ENCODE measurements around the gene POLR3E. TPM values are rescaled to one million over a fixed set of nuclear protein-coding genes. Genes with fewer than 3 reads are reported as not detected.

Gene POLR3E
- total RNA-seq, 1 donor from 2014 or later, result 31.5 TPM

DNA sequence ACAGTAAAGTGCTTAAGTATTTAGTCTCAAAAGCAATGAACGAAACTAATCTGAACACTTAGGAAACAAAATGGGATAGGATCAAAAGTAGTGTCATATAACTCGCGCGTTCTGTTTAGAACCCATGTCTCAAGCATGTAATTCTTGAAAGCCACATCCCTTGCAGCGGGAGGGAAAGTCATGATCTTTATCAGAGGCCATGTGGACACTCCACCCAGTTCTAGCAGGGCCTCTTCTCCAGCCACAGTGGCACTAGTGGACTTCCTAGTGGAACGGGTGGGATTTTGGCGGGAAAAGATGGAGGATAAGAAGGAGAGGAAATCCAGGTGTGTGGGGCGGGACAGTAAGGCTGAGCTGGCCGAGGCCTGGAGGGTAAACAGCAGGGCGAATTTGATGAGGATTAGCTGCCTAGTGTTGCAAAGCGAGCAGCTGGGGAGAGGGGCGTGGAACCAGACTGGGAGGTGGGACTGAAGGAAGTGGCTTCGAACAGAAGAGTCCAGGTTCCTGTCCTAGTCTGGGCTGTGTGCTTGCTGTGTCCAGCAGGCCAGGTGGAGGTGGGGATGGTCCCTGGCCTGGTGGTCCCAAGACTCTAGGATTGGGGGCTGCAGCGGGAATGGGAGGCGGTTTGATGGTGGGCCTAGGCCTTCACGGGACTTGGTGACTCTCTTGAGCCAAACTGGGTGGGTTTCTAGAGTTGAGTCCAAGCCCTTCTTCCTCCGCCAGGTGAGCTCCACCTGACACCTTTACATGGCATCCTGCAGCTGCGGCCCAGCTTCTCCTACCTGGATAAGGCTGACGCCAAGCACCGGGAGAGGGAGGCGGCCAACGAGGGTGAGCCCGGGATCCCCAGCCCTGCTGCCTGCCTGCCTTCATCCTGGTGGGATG lies 15.9 kb downstream of the POLR3E start:
- Mint-ChIP-seq H3K9me3 (ENCODE audit: unreplicated experiment) (peaks cover 6% of the 10 kb centered on the region), H3K36me3 (ENCODE audit: unreplicated experiment) (no peaks in the 10 kb centered on the region), H3K4me3 (ENCODE audit: unreplicated experiment) (no peak overlapping the region), H3K4me1 (ENCODE audit: low read depth, unreplicated experiment) (no peaks in the 10 kb centered on the region), H3K27me3 (ENCODE audit: unreplicated experiment) (no peaks in the 10 kb centered on the region), H3K27ac (ENCODE audit: unreplicated experiment) (no peak overlapping the region)
- TF ChIP-seq, protein P1, sequence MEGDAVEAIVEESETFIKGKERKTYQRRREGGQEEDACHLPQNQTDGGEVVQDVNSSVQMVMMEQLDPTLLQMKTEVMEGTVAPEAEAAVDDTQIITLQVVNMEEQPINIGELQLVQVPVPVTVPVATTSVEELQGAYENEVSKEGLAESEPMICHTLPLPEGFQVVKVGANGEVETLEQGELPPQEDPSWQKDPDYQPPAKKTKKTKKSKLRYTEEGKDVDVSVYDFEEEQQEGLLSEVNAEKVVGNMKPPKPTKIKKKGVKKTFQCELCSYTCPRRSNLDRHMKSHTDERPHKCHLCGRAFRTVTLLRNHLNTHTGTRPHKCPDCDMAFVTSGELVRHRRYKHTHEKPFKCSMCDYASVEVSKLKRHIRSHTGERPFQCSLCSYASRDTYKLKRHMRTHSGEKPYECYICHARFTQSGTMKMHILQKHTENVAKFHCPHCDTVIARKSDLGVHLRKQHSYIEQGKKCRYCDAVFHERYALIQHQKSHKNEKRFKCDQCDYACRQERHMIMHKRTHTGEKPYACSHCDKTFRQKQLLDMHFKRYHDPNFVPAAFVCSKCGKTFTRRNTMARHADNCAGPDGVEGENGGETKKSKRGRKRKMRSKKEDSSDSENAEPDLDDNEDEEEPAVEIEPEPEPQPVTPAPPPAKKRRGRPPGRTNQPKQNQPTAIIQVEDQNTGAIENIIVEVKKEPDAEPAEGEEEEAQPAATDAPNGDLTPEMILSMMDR (IDR thresholded peaks at IDR 0.05; ENCODE audit: partially characterized antibody, unreplicated experiment), result no peak
- DNase-seq, result no peak

DNA sequence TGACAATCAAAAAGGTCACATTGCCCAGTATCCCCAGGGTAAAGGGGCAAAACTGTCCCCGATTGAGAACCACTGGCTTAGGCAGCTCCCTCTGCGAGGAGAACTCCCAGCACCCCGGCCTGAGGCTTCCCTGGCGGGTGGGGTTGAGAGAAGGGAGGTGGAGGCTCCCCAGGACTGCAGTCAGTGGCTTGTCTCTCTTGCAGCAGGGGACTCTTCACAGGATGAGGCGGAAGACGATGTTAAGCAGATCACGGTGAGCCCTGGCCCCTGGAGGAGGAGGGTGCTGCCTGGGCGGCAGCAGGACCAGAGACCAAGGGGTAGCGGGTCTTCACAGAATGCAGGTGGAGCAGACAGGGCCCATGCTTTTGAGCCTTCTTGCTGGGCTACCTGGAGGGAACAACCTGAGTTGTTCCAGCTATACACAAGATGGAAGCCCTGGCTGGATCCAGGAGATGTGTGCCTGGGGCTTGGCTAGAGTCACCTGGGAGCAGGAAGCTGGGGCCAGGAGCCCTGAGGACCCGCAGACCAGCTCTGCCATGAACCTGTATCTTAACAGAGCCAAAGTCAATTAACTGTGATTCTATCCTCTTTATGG lies 16.8 kb downstream of the POLR3E start:
- no peaks in the 10 kb centered on the region for H3K36me3 Mint-ChIP-seq (ENCODE audit: unreplicated experiment)
- no peaks in the 10 kb centered on the region for H3K4me1 Mint-ChIP-seq (ENCODE audit: low read depth, unreplicated experiment)
- no peak overlapping the region for H3K4me3 Mint-ChIP-seq (ENCODE audit: unreplicated experiment)
- DNase-seq, result no peak
- H3K27ac Mint-ChIP-seq (ENCODE audit: unreplicated experiment), result no peak overlapping the region
- no peaks in the 10 kb centered on the region for H3K27me3 Mint-ChIP-seq (ENCODE audit: unreplicated experiment)
- TF ChIP-seq, protein P1 (IDR thresholded peaks at IDR 0.05; ENCODE audit: partially characterized antibody, unreplicated experiment), result no peak
- peaks cover 6% of the 10 kb centered on the region for H3K9me3 Mint-ChIP-seq (ENCODE audit: unreplicated experiment)

DNA sequence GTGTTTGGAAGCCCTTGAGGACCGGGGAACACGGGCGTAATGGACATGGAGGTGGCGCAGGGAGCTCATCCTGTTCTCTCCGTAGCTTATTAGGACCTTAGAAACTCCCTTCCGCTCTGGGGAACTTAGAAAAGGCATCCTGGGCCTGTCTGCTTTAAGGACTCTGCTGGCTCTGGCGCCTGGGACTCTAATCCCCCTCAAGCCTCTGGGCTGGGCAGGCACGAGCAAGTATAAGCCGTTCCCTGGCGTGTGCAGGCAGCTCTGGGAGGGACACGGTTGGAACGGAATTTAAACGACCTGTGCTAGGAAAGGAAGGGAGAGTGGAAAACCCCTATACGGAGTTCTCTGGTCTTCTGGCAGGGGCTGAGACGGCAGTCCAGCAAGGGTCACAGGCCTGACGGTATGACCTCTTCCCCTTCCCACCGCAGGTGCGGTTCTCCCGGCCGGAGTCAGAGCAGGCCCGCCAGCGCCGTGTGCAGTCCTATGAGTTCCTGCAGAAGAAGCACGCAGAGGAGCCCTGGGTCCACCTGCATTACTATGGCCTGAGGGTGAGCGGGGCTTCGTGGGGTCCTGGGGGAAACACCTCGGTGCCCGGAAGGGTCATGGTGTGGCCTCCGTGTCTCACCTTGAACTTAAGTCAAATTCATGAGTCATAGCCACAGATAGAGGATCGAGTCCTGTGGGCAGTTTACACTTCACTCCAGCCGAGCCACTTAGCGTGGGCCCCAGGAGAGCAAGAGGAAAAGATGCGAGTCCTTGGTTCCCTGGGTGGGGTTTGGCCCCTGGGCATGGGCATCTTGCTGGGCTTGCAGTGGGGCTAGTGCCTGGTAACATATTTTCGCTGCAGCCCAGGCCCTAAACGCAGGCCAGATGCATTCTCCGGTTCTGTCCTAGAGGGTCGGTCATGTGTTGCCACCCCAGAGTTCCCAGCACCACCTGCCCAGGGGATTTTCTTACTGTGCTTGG lies 17.7 kb downstream of the POLR3E start:
- Mint-ChIP-seq H3K27ac (ENCODE audit: unreplicated experiment) (no peak overlapping the region), H3K36me3 (ENCODE audit: unreplicated experiment) (no peaks in the 10 kb centered on the region)

DNA sequence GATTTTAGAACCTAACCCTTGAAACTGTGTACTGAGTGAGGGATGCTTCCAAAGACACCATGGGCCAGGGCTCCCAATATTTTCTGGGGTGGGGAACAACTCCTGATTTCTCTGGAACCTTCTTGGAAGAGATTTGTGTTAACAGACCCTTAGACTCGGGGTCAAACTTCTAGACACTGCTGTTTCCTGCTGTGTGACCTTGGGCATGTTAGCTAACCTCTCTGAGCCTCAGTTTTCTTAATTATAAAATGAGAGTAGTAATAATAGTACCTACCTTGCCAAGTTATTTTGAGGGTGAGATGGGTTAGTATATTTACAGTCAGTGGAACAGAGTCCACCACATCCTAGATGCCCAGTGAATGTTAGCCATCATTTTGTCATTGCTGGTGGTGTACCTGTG lies 18.8 kb downstream of the POLR3E start:
- no peak overlapping the region for H3K4me3 Mint-ChIP-seq (ENCODE audit: unreplicated experiment)
- TF ChIP-seq, protein P1 (IDR thresholded peaks at IDR 0.05; ENCODE audit: partially characterized antibody, unreplicated experiment), result no peak
- H3K27me3 Mint-ChIP-seq (ENCODE audit: unreplicated experiment), result no peaks in the 10 kb centered on the region
- no peak for DNase-seq
- H3K9me3 Mint-ChIP-seq (ENCODE audit: unreplicated experiment), result peaks cover 6% of the 10 kb centered on the region
- peaks cover 6% of the 10 kb centered on the region for H3K4me1 Mint-ChIP-seq (ENCODE audit: low read depth, unreplicated experiment)
- no peak overlapping the region for H3K27ac Mint-ChIP-seq (ENCODE audit: unreplicated experiment)
- no peaks in the 10 kb centered on the region for H3K36me3 Mint-ChIP-seq (ENCODE audit: unreplicated experiment)

More for the DNA sequence above, 17.7 kb downstream of the POLR3E start:
- TF ChIP-seq, protein P1 (IDR thresholded peaks at IDR 0.05; ENCODE audit: partially characterized antibody, unreplicated experiment), result no peak
- Mint-ChIP-seq H3K9me3 (ENCODE audit: unreplicated experiment) (peaks cover 6% of the 10 kb centered on the region), H3K4me3 (ENCODE audit: unreplicated experiment) (no peak overlapping the region), H3K4me1 (ENCODE audit: low read depth, unreplicated experiment) (no peaks in the 10 kb centered on the region), H3K27me3 (ENCODE audit: unreplicated experiment) (no peaks in the 10 kb centered on the region)
- no peak for DNase-seq
